A673 (cell line): ENCODE measurements around the gene MED23. TPM values are rescaled to one million over a fixed set of nuclear protein-coding genes. Genes with fewer than 3 reads are reported as not detected.

Source experiments
- BruUV-seq: library from RNA; stranded (reverse); fragments of 400-500 nt; replicated peaks from 2 replicates; lab custom pipeline; 2021; lab: Mats Ljungman, UMichigan
- CTCF ChIA-PET: fragments of 300-600 bp; sonication (Branson Sonifier 250); formaldehyde crosslinking; loops from one replicate; lab custom pipeline; 2022; ENCODE audit warnings: antibody characterized with exemption; lab: Charles Lee
- POLR2A ChIA-PET: fragments of 300-600 bp; sonication (Branson Sonifier 250); formaldehyde crosslinking; loops from one replicate; lab custom pipeline; 2022; ENCODE audit warnings: antibody characterized with exemption; ENCODE audit not compliant: low non-redundant PET; lab: Charles Lee
- DNase-seq: peaks from one replicate; pipeline ENCODE4 v3.0.0-alpha.2; 2015; ENCODE audit warnings: low spot score
- H3K27ac ChIP-seq: fragments of 200-600 bp; sonication (generic); 2 replicates; pipeline ENCODE4 v1.5.1; 2016; ENCODE audit warnings: mixed run types, low read depth, mild to moderate bottlenecking, mixed read lengths, antibody characterized with exemption, low read length; ENCODE audit not compliant: poor library complexity, severe bottlenecking
- H3K27me3 ChIP-seq: fragments of 200-600 bp; sonication (generic); replicated peaks from 2 replicates; pipeline ENCODE4 v1.6.1; 2017; ENCODE audit warnings: mixed run types, low read depth, mild to moderate bottlenecking, mixed read lengths, antibody characterized with exemption, low read length; ENCODE audit not compliant: insufficient read depth, poor library complexity
- H3K36me3 ChIP-seq: fragments of 200-600 bp; sonication (generic); 2 replicates; pipeline ENCODE4 v1.6.1; 2016; ENCODE audit warnings: mixed run types, mild to moderate bottlenecking, mixed read lengths, antibody characterized with exemption, low read length; ENCODE audit not compliant: insufficient read depth, poor library complexity, severe bottlenecking
- H3K4me1 ChIP-seq: fragments of 200-600 bp; sonication (generic); 2 replicates; pipeline ENCODE4 v1.6.1; 2017; ENCODE audit warnings: mixed run types, mild to moderate bottlenecking, mixed read lengths, antibody characterized with exemption, low read length; ENCODE audit not compliant: insufficient read depth, poor library complexity, severe bottlenecking
- H3K4me3 ChIP-seq: fragments of 200-600 bp; sonication (generic); 2 replicates; pipeline ENCODE4 v1.5.1; 2016; ENCODE audit warnings: low read depth, mixed run types, mild to moderate bottlenecking, mixed read lengths, low read length; ENCODE audit not compliant: poor library complexity, severe bottlenecking
- H3K9me3 ChIP-seq: fragments of 200-600 bp; sonication (generic); 2 replicates; pipeline ENCODE4 v1.6.1; 2016; ENCODE audit warnings: mixed run types, low read depth, mild to moderate bottlenecking, mixed read lengths, antibody characterized with exemption, low read length; ENCODE audit not compliant: poor library complexity, severe bottlenecking
- CTCF ChIP-seq: fragments of 300-800, 200-600 bp; sonication (generic); conservative IDR thresholded peaks from 2 replicates; pipeline ENCODE4 v1.5.1; 2017; ENCODE audit warnings: low read depth, mild to moderate bottlenecking, antibody characterized with exemption, low read length, moderate library complexity, mixed read lengths
- EZH2 ChIP-seq: fragments of 200-600 bp; sonication (generic); IDR thresholded peaks from 2 replicates; pipeline ENCODE4 v1.6.1; 2017; ENCODE audit warnings: borderline replicate concordance, low read depth, mild to moderate bottlenecking, mixed read lengths, antibody characterized with exemption, low read length; ENCODE audit not compliant: poor library complexity, severe bottlenecking
- intact Hi-C: fragments of 100-400 bp; cut with micrococcal nuclease; formaldehyde crosslinking; loops from one replicate; pipeline ENCODE4 v1.10.0; 2022; ENCODE audit not compliant: unreplicated experiment
- total RNA-seq: library from RNA; stranded (reverse); gene quantifications from 2 replicates; pipeline ENCODE4 v1.2.3, GENCODE V29; 2021

The MED23 gene
- total RNA-seq, 1 experiment from 2014 or later, result 32.3 TPM

DNA sequence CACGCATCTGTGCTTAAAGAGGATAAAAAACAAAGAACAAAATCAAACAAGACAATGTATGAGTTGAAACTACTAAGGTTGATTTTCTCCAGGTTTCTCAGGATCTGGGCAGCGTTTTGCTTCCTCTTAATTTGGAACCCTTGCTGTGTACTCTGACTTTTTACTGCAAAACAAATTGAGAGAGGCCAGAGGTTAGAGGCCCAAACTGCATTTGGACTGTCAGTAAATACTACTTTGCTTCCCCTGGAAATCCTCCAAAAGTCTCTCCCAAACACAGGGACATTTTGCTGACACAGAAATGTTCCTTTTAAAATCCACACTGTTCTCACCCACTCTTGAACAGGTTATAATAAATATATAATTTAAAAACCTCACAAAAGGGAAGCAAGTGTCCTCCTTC, 53.9 kb downstream of the MED23 start:
- no peak for TF ChIP-seq EZH2
- TF ChIP-seq CTCF, result no peak
- H3K27me3 ChIP-seq, result no peaks in the 10 kb centered on the region
- H3K27ac ChIP-seq, result no peak overlapping the region
- intact Hi-C loops, result no loop called here
- BruUV-seq, result no TSS peak
- DNase-seq, result no peak
- no peaks in the 10 kb centered on the region for H3K9me3 ChIP-seq
- H3K4me3 ChIP-seq, result no peak overlapping the region
- H3K4me1 ChIP-seq, result peaks cover 3% of the 10 kb centered on the region
- H3K36me3 ChIP-seq, result peaks cover 3% of the 10 kb centered on the region
- CTCF ChIA-PET, result no interaction called here
- POLR2A ChIA-PET, result no interaction called here

GRCh38 chr6:131572686-131573415, 55.2 kb downstream of the MED23 start, which contains the start of gene ARG1:
Gene ARG1, plus strand, starts transcription at chr6:131573226. Its CDS starts 57 bp downstream, at chr6:131573283.
- POLR2A ChIA-PET, result no interaction called here
- no peak for TF ChIP-seq EZH2
- no peak for TF ChIP-seq CTCF
- Histone ChIP-seq H3K4me3 (no peak within 1 kb of the TSS), H3K4me1 (peaks cover 12% of the 10 kb centered on the region), H3K27me3 (no peaks in the 10 kb centered on the region), H3K9me3 (no peaks in the 10 kb centered on the region), H3K36me3 (peaks cover 3% of the 10 kb centered on the region), H3K27ac (no peak within 1 kb of the TSS)
- intact Hi-C loops, result no loop called here
- CTCF ChIA-PET, result no interaction called here
- no peak for DNase-seq
- no TSS peak for BruUV-seq

- Histone ChIP-seq H3K4me1 (peaks cover 9% of the 10 kb centered on the region), H3K27me3 (no peaks in the 10 kb centered on the region), H3K27ac (peak overlapping the region; percentile 58), H3K4me3 (no peak overlapping the region), H3K9me3 (no peaks in the 10 kb centered on the region), H3K36me3 (no peaks in the 10 kb centered on the region)
- no TSS peak for BruUV-seq
- no peak for TF ChIP-seq CTCF
- no peak for TF ChIP-seq EZH2
- DNase-seq, result peak; percentile 71
- intact Hi-C loops, result no loop called here
- ChIA-PET CTCF (no interaction called here), POLR2A (no interaction called here)
Measured at GRCh38 chr6:131568726-131569125, 59.3 kb downstream of the MED23 start.
